GM19240 (cell line): ENCODE data around the gene SHC4.
"Not testable (repeated sequence)": the region's sequence is repeated elsewhere in the genome, so short reads cannot be mapped to it uniquely, and the experiment has no call there.

Experiments used
- DNase-seq: peaks from one replicate; pipeline ENCODE4 v3.0.0; 2011; ENCODE audit warnings: low spot score; ENCODE audit not compliant: insufficient read length

The SHC4 gene

DNA sequence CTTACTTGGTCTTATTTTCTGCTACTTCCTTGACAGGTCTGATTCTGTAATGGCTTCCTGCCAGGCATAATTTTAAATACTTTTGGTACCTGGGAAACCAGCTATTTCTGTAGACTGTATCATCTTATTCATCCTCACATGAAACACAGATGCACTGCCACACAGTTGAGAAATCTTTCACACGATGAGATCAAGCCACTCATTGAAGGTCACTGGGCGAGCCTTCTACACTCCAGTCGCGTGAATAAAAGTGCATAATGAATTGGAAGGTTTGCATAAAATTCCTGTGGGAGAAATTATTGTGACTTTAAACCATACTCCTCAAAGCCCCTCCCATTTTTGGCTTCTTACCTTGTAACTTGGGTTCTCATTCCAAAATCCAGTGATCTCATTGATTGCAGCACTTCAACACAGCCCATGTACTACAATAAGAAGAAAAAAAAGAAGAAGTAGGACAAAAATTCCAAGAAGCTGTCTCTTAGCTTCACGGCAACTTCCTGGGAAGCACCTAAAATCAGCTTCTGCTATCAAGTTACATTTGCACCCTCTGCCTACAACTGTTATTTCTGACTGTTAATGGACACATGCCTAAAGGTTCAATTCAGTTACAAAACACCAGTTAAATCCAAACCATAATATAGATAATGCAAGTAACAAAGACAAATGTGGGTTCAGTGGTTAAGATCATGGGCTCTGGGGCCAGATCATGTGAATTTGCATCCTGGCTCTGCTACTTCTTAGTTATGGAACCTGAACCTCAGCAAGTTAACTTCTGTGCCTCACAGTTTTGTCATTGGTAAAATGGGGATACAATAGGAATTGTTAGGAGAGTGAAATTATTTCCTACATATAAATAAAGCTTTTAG lies 39.0 kb downstream of the SHC4 start:
- no peak for DNase-seq

DNA sequence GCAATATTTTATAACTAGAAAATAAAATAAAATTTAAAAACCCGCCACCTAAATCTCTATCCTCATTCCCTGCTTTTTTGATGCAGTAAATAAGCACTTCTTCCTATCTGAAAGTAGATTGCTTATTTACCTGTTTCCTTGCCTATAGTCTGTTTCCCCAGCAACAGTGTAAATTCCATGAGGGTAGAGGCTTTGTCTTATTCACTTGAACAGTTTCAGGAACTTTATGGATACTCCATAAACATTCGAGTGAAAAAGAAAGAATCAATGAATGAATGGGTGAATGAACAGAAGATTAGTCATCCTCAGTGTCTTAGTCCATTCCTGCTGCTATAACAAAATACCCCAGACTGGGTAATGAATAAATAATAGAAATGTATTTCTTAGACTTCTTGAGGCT lies 41.7 kb downstream of the SHC4 start:
- no peak for DNase-seq

DNA sequence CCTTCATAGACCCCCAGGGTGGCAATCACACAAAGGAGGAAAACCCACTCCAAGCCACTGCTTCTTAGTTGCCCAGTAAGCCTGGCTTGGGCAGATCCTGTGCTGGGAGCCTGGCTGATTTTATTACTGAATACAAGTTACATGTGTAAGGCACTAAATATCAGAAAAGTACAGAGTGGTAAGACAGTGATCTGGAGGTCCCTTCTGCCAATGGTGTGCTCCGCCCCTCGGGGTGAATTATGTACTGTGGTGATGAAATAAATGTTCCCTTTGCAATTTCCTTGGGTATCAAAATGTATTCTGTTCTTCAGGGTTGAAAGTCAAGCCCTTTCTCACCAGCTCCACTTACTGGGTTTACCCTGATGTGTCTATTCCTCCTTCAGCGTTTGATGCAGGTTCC lies 47.0 kb downstream of the SHC4 start:
- DNase-seq, result no peak

DNA sequence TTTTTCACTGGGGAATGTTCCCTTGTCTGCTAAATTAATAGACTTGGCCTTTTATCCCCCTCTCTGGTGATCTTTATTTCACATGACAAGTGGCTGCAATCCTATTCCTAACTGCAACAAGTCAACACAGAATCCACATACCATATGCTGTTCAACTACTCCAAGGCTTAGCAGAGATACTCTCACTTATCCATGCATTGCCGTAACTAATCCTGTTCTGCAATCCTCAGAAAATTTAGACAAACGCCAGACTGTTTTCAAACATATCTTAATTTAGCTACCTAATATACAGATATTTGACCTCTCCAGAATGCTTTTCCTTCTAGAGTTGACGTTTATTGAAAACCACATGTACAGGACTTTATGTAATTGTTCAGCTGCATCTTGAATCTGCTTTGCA lies 47.9 kb downstream of the SHC4 start:
- no peak for DNase-seq

DNA sequence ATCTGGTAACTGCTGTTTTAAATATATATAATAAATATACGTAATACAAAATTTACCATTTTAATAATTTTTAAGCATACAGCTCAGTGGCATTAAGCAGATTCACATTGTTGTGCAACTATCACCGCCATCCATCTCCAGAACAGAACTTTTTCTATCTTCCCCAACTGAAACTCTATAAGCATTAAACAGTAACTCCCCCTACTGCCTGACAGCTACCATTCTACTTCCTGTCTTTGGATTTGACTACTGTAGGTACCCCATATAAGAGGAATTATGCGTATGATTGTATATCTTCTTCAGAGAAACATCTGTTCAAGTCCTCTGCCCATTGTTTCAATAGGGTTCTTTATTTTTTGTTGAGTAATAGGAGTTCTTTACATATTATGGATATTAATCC lies 49.0 kb downstream of the SHC4 start:
- DNase-seq, result no peak

DNA sequence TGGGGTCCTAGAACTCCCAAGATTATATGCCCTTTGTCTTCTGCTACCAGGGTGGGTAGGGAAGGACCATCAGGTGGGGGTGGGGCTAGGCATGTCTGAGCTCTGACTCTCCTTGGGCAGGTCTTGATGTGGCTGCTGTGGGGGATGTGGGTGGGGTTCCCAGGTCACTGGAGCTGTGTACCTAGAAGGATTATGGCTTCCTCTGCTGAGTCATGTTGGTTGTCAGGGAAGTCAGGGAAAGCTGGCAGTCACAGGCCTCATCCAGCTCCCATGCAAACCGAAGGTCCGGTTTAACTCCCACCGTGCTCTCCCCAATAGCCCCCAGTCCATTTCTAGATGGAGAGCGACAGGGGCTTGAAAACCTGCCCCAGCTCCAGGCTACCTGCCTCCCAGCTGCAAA lies 50.6 kb downstream of the SHC4 start:
- no peak for DNase-seq

DNA sequence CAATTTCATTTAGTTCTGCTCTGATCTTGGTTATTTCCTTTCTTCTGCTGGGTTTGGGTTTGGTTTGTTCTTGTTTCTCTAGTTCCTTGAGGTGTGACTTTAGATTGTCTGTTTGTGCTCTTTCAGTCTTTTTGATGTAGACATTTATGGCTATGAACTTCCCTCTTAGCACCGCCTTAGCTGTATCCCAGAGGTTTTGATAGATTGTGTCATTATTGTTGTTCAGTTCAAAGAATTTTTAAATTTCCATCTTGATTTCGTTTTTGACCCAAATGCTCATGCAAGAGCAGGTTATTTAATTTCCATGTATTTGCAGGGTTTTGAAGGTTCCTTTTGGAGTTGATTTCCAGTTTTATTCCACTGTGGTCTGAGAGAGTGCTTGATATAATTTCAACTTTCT lies 53.2 kb downstream of the SHC4 start:
- DNase-seq, result not testable (repeated sequence)

DNA sequence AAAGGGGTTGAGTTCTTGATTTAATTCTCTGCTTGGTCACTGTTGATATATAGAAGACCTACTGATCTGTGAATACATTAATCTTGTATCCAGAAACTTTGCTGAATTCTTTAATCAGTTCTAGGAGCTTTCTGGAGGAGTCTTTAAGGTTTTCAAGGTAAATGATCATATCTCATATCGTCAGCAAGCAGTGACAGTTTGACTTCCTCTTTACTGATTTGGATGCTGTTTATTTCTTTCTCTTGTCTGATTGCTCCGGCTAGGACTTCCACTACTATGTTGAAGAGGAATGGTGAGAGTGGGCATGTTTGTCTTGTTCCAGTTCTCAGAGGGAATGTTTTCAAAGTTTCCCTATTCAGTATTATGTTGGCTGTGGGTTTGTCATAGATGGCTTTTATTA lies 54.4 kb downstream of the SHC4 start:
- DNase-seq, result not testable (repeated sequence)

DNA sequence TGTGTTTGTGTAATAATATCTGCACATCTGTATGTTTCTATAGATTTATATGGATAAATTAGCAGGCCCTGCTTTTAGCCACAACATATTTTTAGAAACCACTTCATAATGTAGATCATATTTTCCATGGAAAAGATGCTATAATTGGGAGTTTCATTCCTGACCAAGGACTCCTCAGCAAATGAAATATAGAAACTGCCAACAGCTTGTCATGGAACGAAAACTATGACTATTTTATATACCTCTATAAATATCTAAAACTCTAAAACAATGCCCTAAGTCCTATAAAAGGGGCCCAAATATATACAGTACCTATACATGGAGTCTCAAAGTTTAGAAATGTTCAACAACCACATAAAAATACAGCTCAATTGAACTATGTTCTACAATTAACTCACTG lies 57.9 kb downstream of the SHC4 start:
- no peak for DNase-seq

DNA sequence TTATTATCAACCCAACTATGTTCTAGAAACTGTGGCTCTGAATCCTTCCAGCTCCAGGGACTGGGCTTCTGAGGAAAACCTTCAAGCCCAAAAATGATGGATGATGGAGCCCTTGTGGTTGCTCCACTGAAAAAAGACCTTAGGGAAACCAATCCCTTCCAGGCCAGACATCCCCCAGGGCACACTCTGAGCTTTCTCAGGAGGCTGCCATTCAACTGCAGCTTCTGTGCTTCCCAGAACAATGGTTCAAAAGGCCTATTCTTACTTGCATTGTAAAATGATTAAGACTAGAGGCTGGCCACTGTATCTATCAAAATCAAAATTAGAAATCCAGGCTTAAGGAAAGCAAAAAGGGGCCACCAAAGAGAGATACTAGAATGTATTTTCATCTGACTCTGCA lies 58.5 kb downstream of the SHC4 start:
- DNase-seq, result no peak

DNA sequence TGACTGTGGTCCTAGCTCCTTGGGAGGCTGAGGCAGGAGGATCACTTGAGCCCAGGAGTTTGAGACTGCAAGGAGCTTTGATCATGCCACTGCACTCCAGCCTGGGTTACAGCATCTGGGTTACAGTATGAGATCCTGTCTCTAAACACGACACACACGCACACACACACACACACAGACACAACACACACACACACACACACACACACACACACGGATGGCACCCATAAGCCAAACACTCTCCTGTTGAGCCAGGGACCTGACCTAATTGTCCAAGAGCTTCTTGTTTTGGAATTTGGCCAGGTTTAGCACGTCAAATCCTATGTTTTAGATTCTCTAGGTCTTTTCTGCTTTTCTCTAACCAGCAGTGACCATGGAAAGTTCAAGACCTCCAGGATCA lies 59.0 kb downstream of the SHC4 start:
- DNase-seq, result no peak

DNA sequence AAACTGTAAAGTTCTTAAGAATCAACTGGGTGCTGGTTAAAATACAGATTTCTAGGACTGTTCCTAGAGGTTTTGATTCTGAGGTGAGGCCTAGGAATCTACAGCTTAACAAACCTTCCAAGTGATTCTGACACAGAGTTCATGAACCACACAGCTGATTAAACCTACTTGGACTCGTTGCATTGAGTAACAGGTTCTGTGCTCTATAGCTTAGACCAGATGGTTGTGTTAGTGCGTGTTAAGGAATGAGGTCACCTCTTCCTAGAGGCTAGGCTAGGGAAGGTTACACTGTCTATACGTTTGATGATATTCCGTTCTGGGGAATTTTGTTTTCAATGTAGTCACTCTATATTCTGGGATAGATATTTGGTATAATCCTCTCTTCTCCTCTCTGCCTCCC lies 63.9 kb downstream of the SHC4 start:
- no peak for DNase-seq

DNA sequence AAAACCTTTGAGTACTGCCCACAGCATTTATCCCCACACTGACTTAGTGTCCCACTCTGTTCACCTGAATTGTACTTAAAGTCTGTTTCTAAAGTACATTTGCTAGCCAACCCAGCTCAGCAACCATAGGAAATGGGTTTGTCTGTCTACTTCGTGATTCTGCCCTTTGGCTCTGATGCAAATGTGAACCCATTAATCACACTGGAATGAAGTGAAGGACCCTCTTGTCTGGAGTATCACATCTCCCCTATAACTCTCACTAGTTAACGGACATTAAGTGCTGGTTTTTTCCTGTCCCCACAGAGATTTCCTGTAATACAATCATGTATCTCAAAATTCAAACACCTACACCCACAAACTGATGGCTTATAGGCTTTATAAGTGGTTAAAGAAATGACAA lies 65.3 kb downstream of the SHC4 start:
- DNase-seq, result no peak

DNA sequence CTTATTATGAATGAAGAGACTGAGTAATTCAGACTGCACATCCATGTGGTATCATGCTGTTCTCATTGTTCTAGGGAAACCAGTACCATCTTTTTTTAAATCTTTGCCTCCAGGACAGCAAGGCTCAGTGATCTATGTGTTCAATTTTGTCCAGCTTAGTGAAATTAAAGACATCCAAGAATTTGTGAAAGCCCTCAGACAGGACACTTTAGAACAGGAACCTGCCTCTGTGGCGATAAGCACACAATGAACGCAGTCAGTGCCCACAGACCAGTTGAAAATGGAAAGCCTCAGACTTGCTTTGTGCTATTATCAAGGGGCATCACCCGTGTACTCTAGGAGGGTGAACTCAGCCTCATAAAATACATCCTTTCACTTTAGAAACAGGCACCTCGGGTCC lies 65.7 kb downstream of the SHC4 start:
- no peak for DNase-seq

DNA sequence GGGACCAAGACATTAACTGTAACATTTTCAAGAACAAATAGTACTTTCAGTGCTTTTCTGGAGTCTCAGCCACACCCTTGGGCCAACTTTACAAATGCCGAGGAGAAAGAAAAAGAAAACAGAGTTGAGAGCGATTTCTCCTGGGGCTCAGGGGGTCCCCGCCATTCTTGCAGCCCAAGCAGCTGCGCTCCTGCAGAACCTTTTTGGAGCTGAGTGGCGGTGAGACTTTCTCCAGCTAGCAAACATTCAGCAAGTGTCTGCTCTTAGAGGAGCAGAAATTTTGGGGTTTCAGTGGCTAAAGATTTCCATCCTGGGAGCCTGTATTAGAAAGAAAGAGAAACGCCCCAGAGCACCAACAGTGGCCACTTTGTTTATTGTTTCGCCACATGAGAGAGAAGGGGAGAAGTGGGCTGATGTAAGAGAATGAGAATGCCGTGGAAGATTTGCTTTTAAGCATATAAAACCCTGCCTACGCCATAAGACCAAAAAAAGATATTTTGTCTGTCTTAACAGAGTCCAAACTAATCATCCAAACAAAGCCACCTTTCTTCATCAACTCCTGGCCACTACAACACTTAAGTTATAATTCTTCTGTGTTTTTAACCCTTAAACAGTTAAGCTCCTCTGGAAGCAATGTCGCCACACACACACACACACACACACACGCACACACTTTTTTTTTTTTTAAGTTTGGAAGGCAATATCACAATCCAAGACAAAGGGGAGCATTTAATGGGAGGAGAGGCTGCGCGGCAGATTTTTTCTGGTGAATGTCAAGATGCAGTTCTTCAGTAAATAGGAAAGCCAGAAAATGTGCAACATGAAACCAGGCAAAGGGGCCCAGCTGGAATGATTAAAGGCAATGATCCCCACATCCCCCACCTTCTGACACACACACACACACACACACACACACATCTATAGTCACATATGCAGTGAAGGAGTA lies 66.6 kb downstream of the SHC4 start:
- no peak for DNase-seq

DNA sequence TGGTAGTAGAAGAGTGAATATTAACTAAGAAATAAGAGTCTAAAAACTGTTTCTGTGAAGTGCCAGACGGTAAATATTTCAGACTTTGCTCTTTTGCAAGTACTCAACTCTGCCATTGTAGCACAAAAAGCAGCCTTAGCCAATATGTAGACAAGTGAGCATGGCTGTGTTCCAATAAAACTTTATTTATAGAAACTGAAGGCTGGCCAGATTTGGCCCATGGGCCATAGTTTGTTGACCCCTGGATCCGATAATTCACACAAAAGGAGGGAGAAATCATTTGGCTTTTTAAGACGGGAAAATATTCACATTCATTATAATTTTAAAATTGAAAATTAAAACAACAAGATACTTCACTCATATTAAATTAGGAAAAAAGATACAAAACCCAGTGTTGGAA lies 70.4 kb downstream of the SHC4 start:
- no peak for DNase-seq

DNA sequence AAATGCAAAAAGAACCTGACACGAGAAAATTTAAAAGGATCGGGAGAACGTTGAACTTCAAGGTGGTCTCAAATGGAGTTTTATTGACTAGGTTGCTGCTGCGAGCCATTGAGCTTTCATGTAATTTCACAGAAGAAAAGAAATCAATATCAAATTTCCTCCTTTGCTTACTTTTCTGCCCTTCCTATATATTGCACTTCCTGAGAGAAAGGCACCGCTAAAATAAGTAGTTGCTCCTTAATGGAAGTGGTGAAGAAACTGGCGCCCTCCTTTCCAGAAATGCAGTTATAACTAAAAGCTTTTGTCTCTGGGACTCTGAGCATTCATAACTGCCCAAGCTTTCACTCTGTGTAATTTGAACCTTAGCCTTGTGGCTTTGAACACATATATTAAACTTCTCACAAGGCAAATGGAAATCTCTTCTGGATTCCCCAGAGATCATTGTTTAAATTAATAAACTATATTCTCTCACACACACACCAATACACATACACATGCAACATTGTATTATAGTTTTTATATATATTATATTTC lies 72.4 kb downstream of the SHC4 start:
- DNase-seq, result no peak

DNA sequence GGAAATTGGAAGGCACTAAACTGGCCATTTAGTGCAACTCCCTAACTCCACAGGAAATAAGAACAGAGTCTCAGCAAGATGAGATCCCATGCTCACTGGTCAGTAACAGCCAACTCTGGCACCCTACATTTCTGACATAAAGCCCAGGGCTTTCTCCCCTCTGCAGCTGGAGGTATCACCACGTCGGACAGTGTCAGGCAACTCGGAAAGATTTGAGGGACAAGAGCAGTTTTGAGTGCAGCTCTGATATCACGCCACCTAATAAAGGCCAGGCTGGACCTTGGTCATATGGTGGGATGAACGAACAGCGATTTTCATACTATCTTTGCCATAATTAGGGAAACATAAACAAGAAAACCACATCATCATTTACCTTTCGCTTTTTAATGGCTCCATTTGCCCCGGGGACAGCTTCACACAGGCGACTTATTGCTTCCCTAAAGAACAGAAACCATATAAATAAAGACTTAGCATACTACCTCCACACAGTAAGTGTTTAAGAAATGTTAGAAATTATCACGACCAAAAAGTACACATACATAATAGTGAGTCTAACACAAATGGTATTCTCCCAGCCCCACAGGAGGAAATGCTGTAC lies 73.2 kb downstream of the SHC4 start:
- DNase-seq, result no peak

DNA sequence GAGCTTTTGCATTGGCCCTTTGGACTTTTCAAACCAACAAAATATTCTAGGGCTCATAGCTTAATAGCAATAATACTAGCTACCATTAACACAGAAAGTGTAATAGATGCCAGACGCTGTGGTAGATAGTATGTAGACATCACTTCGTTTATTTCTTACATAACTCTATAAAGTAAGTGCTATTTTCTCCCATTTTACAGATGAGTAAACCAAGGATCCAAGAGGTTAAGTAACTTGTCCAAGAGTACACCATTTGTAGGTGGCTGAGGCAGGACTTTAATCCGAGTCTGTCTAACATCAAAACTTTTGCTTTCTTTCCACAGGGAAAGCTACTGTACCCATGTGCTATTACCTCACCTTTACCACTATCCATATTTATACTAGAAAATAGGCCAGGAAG lies 73.8 kb downstream of the SHC4 start:
- no peak for DNase-seq

DNA sequence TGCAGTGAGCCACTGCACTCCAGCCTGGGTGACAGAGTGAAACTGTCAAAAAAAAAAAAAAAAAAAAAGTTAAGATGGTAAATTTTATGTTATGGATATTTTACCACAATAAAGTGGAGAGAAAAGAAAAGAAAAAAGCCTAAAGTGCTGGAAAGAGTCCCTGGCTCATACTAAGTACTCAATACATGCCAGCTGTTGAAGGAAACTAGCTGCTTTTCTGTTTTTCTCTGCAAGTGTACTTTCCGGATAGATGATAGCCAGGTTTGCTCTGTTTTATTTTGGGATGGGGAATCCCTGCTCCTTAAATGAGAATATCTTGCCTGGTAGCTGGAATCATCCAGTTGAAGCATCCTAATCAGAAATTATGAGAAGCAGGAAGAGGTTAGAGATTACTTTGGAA lies 74.9 kb downstream of the SHC4 start:
- no peak for DNase-seq

DNA sequence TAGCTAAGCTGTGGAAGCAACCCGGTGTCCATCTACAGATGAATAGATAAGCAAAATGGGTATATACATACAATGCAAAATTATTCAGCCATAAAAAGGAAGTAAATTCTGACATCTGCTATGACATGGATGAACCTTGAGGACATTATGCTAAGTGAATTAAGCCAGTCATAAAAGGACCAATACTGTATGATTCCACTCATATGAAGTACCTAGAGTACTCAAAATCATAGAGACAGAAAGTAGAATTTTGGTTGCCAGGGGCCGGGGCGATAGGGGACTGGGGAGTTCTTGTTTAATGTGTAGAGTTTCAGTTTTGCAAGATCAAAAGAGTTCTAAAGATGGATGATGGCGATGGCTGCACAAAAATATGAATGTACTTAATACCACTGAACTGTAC lies 75.5 kb downstream of the SHC4 start:
- DNase-seq, result no peak

DNA sequence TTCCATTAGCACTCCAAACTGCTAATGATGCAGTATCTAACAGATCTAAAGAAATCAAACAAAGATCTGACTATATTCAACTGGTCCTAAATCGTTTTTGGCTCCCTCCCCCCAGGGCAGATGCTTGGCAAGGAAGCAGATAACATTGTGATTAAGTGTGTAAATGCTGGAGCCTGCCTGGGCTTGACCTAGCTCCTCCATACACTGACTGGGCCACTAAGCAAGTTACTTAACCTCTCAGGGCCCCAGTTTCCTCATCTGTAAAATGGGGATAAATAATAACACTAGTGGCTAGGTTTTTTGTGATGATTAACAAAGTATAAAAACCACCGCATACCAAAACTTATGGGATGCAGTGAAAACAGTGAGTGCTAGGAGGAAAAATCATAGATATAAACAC lies 76.6 kb downstream of the SHC4 start:
- DNase-seq, result no peak
